NCI-H2081 (cell line): Measurements from ENCODE around the gene NOTUM.
"Not testable (repeated sequence)": the region's sequence is repeated elsewhere in the genome, so short reads cannot be mapped to it uniquely, and the experiment has no call there.

Experiments
- DNase-seq, 2 experiments: peaks; one replicate each; lab custom pipeline; 2025; lab: John Stamatoyannopoulos, UW

Gene NOTUM

DNA sequence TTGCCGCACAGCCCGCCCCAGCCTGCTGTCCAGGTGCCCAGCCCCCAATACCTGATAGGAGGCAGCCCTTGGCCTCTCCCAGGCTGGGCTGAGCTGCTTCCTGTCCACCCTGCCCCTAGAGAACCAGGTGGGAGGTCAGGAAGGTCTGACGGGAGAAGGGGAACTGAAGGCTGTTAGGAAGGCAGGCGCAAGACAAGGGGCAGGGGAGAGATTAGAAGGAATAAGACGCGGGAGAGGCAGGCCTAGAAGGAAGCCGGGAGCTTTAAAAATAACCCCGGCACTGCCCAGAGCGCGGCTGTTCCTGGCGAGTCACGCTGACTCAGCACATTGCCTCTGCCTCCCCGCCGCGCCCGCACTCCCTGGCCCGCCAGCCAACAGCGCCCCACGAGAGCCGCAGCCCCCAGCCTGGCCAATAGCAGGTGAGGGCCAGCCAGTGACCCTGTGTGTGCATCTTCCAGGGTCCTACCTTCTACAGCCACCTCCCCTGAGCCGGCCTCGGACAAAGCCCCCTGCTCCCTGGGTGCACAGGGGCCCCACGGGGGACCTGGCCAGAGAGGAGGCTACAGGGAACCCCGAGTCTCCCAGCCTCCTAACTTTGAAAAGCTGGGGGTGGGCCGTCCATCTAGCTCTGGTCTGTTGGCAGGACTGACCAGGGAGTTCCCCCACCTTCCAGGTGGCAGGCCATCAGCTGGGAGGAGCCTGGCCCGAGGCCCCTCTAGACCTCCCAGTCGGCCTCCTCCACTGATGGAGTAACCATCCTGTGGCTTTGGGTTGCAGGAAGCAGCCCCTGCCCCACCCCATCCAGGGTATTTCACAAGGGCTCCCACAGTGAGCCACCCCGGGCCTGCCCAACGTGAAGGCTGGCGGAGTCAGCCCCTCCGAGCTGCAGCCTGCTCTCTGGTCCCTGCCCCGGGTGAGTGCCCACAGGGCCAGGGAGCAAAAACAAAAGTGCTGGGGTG, 37.4 kb downstream of the NOTUM start:
- DNase-seq, result no peak

DNA sequence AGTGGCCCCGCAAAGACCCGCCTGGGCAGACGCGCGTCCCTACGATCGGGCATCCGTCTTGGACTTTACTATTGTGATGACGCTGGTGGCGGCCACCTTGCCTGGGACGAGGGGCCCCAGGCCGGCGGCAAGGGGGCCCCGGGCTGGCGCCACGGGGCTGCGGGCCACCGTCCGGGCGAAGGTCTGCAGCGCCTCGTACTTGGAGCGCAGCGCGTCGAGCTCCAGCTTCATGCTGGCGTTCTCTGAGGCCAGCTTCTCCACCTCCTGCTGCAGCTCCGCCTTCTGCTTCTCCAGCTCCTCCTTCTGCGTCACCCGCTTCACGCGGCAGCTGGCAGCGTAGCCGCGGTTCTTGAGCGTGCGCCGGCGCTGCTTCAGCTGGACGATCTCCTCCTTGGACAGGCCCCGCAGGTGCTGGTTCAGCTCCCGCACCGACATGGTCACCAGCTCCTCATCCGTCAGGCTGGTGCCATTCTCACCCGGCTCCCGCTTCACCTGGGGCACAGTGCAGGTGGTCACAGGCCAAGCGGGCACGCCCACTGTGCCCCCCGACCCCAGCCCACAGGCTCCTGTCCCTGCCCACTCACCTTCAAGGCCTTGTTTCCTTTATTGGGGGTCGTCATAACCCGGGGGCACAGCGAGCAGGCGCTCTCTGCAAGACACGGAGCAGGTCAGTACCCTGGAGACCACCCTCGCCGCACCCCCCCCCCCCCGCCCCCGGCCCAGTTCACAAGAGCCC, 38.3 kb downstream of the NOTUM start:
- DNase-seq, result no peak

DNA sequence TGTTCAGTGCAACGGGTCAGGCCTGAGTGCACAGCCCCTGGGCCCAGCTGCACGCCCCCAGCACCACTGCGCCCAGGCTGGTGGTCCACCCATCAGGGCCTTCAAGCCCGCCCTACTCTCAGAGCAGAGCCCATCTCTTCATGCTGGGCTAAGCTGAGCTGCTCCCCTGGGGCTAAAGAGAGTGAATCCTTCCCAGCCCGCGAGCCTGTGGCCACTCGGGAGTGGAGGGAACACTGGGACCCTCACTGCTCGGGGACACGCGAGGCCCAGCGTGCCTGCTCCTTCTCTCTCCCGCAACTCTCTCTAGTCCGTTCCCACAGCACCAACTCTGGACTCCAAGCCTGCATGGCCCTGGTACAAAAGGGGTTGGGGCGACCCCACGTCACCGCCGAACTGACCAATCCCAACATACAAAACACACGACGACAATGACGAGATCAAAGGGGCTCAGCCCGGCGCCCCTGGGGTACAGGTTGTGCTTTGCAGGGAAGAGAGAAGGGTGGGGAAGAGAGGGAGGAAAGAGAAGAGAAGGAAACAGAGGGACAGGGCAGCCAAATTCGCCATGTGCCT, 38.9 kb downstream of the NOTUM start:
- DNase-seq, result no peak

DNA sequence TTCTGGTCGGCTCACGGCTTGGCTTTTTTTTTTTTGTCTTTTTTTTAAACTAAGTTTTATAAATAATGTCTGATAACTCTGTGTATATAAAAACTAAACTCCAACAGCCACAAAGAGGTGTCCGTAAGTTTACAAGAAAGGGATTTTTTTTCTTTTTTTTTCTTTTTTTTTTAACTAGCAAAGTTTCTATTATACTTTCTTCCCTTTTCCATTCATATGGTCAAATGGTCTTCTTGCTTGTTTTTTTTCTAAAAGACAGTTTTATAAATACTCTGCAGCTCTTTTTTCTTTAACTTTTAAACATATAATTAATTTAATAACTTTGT, 39.5 kb downstream of the NOTUM start:
- DNase-seq, result no peak

DNA sequence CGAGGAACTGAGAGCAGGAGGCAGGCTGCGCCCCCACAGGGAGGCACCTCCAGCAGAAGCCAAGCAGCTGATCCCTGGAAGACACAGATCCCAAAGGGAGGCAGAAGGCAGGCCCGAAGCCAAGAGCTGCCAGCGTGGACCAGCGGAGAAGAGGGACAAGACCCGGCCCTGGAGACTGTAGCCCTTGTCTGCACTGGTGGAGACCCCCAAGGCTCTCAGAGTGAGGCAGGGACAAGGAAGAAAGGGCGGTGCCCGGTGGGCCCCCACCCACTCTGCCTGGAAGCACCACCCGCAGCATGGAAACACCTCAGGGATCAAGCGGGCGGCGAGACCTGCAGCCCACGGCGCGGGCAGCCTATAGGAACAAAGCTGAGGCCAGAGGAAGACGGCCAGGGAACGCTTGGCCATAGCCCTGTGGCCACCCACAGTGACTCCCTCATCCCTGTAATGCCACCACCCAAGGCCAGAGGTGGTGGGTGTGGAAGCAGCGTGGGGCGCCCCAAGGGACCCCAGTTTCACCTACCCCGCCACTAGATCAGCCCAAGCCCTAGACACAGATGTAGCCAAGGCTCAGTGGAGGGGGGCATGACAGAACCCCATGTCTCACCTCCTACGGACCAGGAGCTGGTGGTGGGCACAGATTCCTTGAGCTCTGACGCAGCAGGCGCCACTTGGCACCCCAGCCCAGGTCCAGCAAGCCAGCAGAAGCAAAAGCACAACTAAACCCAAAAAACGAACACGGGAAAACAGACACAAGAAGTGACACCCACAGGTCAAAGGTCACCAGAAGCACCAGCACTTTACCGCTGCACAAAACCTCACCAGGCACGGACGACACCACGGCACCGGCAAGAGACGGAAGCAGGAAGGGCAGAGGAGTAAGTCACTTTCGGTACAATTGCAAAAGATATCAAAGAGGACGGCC, 40.1 kb downstream of the NOTUM start:
- DNase-seq, result no peak

DNA sequence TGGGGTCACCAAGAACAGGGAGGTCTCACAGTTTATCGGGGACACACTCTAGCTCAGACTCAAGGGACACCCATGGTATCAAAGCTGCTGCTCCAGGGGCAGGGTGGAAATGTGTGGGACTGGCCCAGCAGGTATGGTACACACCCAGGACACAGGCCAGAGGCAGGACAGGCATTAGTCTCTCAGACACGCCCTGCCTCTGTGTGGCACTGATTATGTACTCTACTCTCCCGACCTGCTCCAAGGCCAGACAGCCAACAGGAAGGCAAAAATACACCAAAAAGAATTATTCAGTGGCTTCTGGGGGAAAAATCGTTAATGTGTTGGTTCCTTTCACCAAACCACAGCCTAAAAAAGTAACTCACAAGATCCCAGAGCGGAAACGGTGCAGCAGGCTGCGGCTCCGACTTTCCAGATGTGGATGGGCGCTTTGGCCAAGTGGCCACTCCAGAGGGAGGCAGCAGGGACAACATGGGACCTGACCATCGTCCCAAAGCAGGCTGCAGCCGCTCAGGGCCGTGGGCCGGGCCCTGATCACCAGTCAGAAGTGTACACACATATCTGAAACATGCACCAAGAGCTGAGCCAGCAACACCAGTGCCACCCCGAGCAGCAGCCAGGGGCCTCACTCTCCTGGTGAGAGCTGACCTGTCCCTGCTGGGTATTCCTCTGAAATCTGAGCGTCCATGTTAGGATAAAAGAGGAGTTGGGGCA, 42.0 kb downstream of the NOTUM start:
- DNase-seq, result no peak

DNA sequence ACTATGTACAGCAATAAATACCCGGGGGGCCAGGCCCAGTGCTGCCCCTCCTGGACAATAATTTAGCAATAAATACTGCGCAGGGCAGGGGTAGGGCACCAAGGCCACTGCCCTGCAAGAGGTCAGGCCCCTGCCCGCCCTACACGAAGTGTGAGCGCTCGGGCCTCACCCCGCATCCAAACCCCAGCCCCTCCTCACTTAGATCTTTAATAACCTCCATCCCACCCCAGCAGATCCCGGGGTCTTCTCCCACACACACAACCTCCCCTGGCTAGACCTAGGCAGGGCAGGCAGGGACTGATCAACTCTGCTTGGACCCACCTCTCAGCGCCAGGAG, 42.7 kb downstream of the NOTUM start:
- not testable (repeated sequence) for DNase-seq

DNA sequence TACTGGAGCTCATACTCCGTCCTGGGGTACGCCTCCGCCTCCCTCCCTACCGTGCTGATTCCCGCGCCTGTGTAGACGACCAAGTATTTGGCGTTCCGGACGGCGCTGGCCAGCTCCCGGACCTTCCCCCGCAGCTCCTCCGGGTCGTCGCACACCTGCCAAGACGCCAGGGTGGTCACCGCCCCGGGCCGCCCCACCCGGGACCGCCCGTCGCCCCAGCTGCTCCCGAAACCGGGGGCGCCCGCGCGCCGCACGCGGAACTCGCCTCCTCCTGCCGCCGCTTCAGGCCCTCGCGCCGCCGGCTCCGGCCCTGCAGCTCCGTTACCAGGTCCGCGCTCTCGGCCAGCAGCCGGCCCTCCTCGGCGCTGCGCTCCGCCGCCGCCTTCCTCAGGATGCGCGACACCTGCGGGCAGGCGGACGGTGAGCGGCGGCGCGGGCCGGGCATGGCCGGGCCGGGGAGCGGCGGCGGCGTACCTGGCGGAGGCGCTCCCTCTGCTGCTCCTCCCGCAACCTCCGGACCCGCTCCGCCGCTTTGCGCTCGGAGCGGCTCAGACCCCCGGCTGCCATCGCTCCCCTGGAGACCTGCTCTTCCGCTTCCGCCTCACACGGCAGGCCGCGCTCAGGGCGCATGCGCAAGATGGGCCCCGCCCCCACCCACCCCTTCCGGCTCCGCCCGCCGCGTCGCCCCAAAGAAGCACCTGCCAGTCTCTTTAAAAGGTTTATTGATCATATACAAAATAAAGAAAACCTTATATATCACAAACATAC, 43.2 kb downstream of the NOTUM start, which contains the start of gene SIRT7:
SIRT7 (minus strand) TSS at position 612 of the 768 bp plus-strand sequence; CDS start at position 567, 45 bp downstream.
- peak; percentile 86 to 87 for DNase-seq

DNA sequence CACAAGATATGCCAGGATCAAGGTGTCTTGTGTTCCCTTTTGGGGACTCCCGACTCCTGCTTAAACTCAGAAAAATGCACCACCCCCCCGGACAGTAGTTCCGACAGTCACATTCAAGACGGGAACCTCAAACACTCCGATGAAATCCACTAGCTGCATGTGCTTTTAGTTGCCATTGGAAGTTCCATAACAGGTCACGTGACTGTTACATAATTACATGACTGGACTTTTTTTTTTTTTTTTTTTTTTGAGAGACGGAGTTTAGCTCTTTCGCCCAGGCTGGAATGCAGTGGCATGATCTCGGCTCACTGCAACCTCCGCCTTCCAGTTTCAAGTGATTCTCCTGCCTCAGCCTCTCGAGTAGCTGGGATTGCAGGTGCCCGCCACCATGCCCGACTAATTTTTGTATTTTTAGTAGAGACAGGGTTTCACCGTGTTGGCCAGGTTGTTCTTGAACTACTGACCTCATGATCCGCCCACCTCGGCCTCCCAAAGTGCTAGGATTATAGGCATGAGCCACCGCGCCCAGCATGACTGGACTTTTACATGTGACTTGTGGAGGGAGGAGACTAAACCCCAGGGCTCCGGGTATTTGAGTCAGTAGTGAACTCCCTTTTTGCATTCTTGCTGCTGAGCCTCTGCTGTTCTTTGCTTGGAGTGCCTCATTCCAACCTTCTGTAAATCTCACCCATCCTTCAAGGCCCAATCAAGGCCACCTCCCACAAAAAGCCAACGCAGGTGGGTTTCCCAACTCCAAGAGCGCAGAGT, 44.6 kb downstream of the NOTUM start:
- no peak for DNase-seq

DNA sequence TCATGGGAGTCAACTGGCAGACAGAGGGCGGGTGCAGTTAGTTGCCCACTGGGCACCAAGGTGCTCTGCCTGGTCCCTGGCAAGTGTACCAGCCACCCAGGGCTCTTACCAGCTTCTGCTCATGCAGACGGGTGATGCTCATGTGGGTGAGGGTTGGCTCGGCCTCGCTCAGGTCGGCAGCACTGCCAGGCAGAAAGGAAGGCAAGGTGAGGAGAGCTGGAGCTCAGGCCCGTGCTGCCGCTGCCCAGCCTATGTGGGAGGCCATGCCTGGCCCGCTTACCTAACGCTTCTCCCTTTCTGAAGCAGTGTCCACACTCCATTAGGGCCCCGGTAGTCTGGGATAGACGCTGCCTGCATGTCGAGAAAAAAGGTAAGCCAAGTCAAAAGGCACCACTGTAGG, 45.7 kb downstream of the NOTUM start:
- DNase-seq, result no peak

DNA sequence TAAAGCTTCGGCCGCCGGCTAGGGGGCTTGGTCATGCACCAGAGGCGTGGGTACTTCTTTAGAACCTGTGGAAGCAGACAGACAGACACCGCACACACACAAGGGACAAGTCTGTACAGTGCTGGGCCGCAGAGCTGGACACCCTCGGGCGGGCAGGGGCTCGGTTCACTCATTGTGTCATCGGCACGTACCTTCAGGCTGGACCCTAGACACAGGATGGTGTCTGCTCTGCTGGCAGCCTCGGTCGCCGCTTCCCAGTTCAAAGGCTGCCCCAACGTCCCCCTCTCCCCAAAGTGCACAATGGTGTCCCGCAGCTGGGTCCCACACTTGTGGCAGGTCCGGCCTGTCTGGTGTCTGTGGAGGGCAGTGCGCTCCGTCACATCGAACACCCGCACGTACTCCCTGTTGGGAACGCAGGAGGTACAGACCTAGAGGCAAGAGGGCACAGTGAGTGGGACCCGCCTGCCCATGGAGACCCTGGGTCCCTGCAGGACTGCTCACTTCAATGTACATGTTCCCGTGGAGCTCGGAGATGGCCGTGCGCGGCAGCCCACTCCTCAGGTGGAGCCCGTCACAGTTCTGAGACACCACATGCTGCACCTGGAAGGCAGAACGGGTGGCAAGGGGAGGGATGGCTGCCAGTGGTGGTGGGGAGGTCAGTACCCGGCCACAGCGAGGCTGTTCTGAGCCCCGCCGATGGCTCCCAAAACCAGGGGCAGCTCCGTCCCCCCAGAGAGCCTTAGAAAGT, 46.7 kb downstream of the NOTUM start:
- no peak for DNase-seq

DNA sequence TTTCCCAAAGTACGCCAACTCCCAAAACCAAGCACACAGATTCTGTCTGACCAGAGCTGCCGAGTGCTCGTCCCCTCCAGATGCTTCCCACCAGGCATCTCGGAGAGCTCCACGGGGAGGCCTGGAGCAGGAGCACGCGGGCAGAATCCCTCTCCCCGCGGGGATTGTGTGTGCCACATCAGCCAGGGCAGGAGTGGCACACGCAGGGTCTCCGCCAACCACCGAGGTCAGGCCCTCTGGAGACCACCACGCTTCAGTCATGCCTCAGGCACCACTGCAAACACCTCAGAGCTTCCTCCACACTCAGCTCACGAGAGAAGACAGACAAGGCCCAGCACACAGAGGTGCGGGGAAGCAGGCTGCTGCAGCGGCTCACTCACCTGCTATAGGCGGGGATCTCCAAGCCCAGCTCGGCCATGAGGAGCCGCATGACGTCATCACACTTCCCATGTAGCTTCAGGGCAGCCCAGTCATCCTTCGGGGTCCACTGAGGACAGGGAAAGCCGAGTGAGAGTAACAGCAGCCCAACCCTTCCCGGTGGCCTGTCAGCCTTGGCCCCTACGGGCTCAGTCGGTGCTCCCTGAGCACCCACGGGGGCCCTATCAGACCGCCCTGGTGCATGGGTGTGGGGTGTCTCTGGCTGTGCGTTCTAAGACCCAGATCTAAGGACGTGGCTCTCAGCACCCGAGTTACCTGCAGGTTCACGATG, 47.4 kb downstream of the NOTUM start:
- no peak for DNase-seq

DNA sequence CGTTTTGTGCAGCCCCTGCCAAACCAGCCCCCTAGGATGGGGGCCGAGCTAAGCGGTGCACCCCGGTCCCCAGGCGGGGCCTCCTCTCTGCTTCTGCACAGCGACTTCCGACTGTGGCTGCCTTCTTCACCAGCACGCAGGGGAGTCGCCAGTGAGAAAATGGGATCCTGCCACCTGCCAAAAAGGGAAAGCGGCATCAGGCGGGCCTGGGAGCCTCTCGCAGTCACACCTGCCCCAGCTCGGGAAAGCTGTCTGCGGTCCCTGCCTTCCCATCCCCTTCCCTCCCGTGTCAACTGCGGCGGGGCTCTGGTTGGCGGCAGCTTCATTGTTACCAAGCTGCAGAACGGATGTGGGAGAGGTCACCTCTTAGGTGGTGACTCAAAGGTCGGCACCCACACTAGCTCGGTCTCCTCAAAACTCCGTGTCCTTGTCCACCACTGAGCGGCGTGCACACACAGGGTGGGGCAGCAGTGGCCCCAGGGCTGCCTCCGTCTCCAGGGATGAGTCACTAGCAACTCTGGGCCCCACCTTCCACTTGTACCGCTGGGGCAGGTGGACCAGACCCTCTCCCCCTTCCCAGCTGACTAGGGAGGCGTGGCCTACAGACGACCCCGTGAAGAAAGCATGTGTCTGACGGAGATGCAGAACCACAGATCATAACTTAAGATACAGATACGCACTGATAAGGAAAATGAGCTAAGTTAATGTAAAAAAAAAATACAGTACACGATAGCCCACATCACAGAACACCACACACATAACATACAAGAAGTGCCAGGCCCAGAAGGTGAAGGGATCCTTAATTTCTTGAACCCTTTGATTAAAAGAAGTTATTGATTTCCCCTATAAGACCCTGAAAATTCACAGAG, 48.3 kb downstream of the NOTUM start:
- DNase-seq, result no peak

DNA sequence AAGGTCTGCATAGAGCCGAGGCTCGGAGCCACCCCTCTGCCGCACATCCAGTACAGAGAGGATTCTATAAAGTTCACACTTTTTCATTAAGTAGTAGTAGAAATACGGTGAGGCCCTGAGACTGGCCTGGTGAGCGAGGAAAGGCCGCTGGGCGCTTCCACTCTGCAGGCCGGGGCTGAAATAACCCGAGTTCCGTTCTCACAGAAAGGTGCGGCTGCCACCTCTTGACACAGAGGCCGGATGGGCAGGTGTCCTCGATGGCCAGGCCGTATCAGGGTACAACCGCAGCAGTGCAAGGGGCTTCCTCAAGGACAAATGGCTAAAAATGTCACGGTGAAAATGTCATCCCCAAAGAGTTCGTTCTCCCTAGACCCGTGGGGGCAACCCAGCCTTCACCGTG, 49.0 kb downstream of the NOTUM start:
- no peak for DNase-seq

DNA sequence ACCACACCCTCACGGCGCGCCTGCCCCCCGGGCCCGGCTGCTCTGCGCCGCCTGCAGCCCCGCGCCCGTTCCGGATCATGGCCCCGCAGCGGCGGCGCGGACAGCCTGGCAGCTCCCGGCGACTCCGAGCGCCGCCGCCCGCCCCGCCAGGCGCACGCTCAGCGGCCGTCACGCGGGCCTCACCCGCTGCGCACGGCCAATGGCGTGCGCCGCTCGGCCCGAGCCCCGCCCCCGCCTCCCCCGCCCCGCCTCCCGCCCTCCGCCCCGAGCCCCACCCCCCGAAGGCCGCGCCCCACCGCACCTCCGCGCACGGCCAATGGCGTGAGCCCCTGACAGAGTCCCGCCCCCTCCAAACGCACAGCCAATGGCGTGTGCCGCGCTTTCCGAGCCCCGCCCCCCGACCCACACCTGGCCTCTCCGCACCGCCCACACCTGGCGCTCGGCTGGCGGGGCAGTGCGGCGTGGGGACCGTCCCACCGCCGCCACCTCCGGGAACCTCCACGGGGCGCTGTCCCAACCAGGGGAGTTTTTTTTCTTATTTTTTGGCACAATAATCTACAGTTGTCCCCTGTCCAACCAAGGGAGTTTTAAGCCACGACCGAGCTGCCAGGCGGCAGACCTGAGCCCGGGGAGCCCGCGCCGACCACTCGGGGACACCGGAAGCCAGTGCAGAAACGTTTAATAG, 49.6 kb downstream of the NOTUM start, which contains the start of gene PCYT2:
PCYT2 (minus strand) TSS at position 123 of the 685 bp plus-strand sequence; CDS start at position 79, 44 bp downstream.
- DNase-seq, result peak; percentile 91 to 97

DNA sequence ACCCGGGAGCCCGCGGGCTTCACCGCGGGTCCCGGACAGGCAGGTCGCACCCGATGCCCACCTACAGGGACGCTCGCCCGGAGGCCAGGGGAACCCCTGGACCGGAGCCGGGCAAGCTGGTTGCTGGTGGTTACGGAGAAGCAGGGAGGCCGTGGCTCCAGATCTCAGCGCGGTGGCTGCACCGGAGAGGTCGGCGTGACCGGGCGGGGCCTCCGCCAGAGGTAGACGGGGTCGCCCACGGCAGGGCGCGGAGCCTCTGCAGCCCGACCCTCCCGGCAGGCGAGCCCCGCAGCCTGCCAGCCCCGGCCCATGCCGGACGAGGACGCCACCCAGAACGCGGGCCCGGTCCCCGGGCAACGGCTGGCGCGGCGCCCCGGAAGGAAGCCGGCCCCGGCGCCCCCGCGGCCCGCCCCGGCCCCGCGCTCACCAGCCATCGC, 50.1 kb downstream of the NOTUM start:
- no peak for DNase-seq
